ENCODE measurements around the gene CPED1.

GRCh38 chr7:121105262-121105661 lies 116.8 kb downstream of the CPED1 start:
- TF ChIP-seq, protein P1, sequence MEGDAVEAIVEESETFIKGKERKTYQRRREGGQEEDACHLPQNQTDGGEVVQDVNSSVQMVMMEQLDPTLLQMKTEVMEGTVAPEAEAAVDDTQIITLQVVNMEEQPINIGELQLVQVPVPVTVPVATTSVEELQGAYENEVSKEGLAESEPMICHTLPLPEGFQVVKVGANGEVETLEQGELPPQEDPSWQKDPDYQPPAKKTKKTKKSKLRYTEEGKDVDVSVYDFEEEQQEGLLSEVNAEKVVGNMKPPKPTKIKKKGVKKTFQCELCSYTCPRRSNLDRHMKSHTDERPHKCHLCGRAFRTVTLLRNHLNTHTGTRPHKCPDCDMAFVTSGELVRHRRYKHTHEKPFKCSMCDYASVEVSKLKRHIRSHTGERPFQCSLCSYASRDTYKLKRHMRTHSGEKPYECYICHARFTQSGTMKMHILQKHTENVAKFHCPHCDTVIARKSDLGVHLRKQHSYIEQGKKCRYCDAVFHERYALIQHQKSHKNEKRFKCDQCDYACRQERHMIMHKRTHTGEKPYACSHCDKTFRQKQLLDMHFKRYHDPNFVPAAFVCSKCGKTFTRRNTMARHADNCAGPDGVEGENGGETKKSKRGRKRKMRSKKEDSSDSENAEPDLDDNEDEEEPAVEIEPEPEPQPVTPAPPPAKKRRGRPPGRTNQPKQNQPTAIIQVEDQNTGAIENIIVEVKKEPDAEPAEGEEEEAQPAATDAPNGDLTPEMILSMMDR (IDR thresholded peaks at IDR 0.05; ENCODE audit: low read length), result no peak
- no peak for TF ChIP-seq EZH2 (IDR thresholded peaks at IDR 0.05; ENCODE audit: borderline replicate concordance, low read length)

Measured in OCI-LY1 (cell line).